ENCODE results near the gene BAZ2B. TPM values are rescaled to one million over a fixed set of nuclear protein-coding genes. Genes with fewer than 3 reads are reported as not detected.

Gene BAZ2B
- total RNA-seq, 1 experiment from 2014 or later = 41.5 TPM

DNA sequence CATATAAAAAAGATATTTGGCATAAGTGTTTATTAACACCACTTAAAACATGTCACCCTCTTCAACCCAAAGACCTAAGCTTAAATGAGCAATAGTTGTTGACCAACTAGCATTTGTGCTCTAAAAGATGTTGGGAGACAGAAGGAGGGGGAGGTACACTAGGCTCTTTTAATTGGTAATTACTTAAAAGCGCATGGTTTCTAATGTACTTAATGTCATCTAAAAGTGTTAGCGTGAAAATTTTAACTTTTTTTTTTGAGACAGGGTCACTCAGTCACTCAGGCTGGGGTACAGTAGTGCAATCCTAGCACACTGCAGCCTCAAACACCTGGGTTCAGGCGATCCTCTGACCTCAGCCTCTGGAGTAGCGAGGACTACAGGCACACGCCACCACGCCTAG lies 335.3 kb downstream of the BAZ2B start:
- no peak for DNase-seq (ENCODE audit: extremely low read depth, low read depth)

GRCh38 chr2:159279700-159280099 lies 336.6 kb downstream of the BAZ2B start:
- DNase-seq (ENCODE audit: extremely low read depth, low read depth) = no peak

- DNase-seq (ENCODE audit: extremely low read depth, low read depth) = no peak
These were observed 341.2 kb downstream of the BAZ2B start for GRCh38 chr2:159275111-159275510.

DNA sequence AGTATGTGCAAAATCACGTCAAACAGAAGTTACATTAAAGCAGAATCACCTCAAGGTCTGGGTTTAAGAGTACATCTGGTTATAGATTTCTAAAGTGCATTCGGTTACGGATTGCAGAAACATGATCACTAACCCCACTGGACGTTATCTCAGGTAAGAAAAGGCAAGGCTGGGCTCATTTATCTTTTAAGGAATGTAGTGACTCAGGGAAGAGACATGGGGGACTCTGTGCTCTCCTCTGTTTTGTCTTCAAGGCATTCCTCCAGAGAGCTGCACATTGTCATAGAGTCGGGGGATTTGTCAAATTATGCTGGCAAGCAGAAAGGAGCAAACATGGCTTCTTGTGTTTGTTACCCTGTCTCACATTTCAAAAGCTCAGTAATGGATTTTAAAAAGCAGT lies 344.2 kb downstream of the BAZ2B start:
- DNase-seq (ENCODE audit: extremely low read depth, low read depth) = no peak

- DNase-seq (ENCODE audit: extremely low read depth, low read depth) = no peak
These were observed 345.5 kb downstream of the BAZ2B start for GRCh38 chr2:159270744-159271379.

Small RNA genes within 50 kb of the gene (small RNA-seq; reads per million reads assigned to genes)
- gene RF00019 = 0 reads per million in 2 experiments

Other genes starting within 250 kb of the BAZ2B start
- gene MARCHF7, start 96.0 kb upstream of the BAZ2B start, total RNA-seq (2014; rRNA removed; shearing (Covaris generic)) = 123 and 133 TPM in 2 replicates
- gene CD302, start 181.7 kb upstream of the BAZ2B start, total RNA-seq (2014; rRNA removed; shearing (Covaris generic)) = 1.6 and 2.0 TPM in 2 replicates

All from NCI-H460 (cell line).